Ureter (tissue), 1 donor: ENCODE measurements around the gene DLX4. TPM values are rescaled to one million over a fixed set of nuclear protein-coding genes. Genes with fewer than 3 reads are reported as not detected.

Experiments
- DNase-seq: peaks from one replicate; pipeline ENCODE4 v3.0.0-alpha.2; 2020; ENCODE audit warnings: low spot score
- total RNA-seq: library from RNA; stranded (reverse); gene quantifications from one replicate; pipeline ENCODE4 v1.2.4, GENCODE V29; 2023
- donor health status: DM: yes; HTN: yes; CAD: no.

The DLX4 gene
- total RNA-seq, 1 donor from 2014 or later = 1.1 TPM

GRCh38 chr17:50014471-50015088 is 45.6 kb downstream of the DLX4 start:
- no peak for DNase-seq

GRCh38 chr17:50015146-50015545 is 46.2 kb downstream of the DLX4 start:
- DNase-seq = no peak

GRCh38 chr17:50018909-50019308 is 49.9 kb downstream of the DLX4 start:
- no peak for DNase-seq

GRCh38 chr17:50020841-50021599 is 52.0 kb downstream of the DLX4 start:
- DNase-seq = no peak

- no peak for DNase-seq
These were observed 52.8 kb downstream of the DLX4 start for GRCh38 chr17:50021681-50022370.

GRCh38 chr17:50022463-50023130 is 53.6 kb downstream of the DLX4 start:
- DNase-seq = no peak

GRCh38 chr17:50023520-50023919 is 54.5 kb downstream of the DLX4 start:
- DNase-seq = no peak

Other genes with a start within 250 kb of the DLX4 start
- gene FAM117A, start 205.1 kb upstream of the DLX4 start, total RNA-seq = 12.4 TPM
- gene KAT7, start 180.5 kb upstream of the DLX4 start, total RNA-seq = 98.2 TPM
- not detected for gene TAC4, start 121.1 kb upstream of the DLX4 start, total RNA-seq
- gene DLX3, start 26.0 kb downstream of the DLX4 start, total RNA-seq = 1.1 TPM
- gene ITGA3, start 86.9 kb downstream of the DLX4 start, total RNA-seq = 211 TPM
- gene PDK2, start 126.2 kb downstream of the DLX4 start, total RNA-seq = 25.7 TPM
- 5.5 TPM for gene SAMD14, start 161.0 kb downstream of the DLX4 start, total RNA-seq
- gene PPP1R9B, start 181.5 kb downstream of the DLX4 start, total RNA-seq = 38.4 TPM
- gene SGCA, start 196.8 kb downstream of the DLX4 start, total RNA-seq = 16.9 TPM
- gene COL1A1, start 232.4 kb downstream of the DLX4 start, total RNA-seq = 331 TPM